K562 (cell line): Measurements from ENCODE around the gene USH1G. TPM values are rescaled to one million over a fixed set of nuclear protein-coding genes. Genes with fewer than 3 reads are reported as not detected.

ENCODE experiments used
- AFF1 ChIP-seq, 2 experiments: fragments of 450-650 bp; IDR thresholded peaks; 2 replicates each; pipeline ENCODE4 v1.6.1; 2018; ENCODE audit warnings: mild to moderate bottlenecking in 2 of 2, low read depth in 1 of 2; ENCODE audit not compliant: partially characterized antibody in 2 of 2
- EHMT2 ChIP-seq: fragments of 450-650 bp; IDR thresholded peaks from 2 replicates; pipeline ENCODE4 v1.6.1; 2018; ENCODE audit warnings: antibody characterized with exemption
- ELK3 ChIP-seq: fragments of 450-650 bp; formaldehyde crosslinking; IDR thresholded peaks from 2 replicates; pipeline ENCODE4 v1.4.0; 2020; ENCODE audit warnings: mild to moderate bottlenecking
- HEY1 ChIP-seq: fragments of 250-450 bp; sonication (Bioruptor Pico); IDR thresholded peaks from 2 replicates; pipeline ENCODE4 v1.5.0; 2020; ENCODE audit warnings: mild to moderate bottlenecking, moderate library complexity, borderline replicate concordance
- MIER1 ChIP-seq: fragments of 450-650 bp; IDR thresholded peaks from 2 replicates; pipeline ENCODE4 v1.6.1; 2016; ENCODE audit warnings: antibody characterized with exemption, mild to moderate bottlenecking, low read depth
- ZNF134 ChIP-seq: fragments of 250-450 bp; sonication (Bioruptor Pico); conservative IDR thresholded peaks from 2 replicates; pipeline ENCODE4 v1.4.0; 2020
- ZNF146 ChIP-seq: IDR thresholded peaks from one replicate; pipeline ENCODE4 v1.6.1; 2018; ENCODE audit warnings: missing compliant biosample characterization; ENCODE audit not compliant: unreplicated experiment
- ZNF217 ChIP-seq: sonication (generic); formaldehyde crosslinking; IDR thresholded peaks from 2 replicates; pipeline ENCODE4 v1.8.0; 2022; ENCODE audit warnings: mild to moderate bottlenecking, missing genetic modification reagents
- ZNF324 ChIP-seq: fragments of 250-450 bp; sonication (Bioruptor Pico); IDR thresholded peaks from 2 replicates; pipeline ENCODE4 v1.4.0; 2020; ENCODE audit warnings: mild to moderate bottlenecking
- ZNF407 ChIP-seq: fragments of 450-650 bp; IDR thresholded peaks from 2 replicates; pipeline ENCODE4 v1.6.1; 2016; ENCODE audit warnings: low read depth
- ZNF586 ChIP-seq: fragments of 450-650 bp; formaldehyde crosslinking; conservative IDR thresholded peaks from 2 replicates; pipeline ENCODE4 v1.4.0; 2020; ENCODE audit warnings: mild to moderate bottlenecking, moderate library complexity
- ZNF830 ChIP-seq: fragments of 250-450 bp; sonication (Bioruptor Pico); IDR thresholded peaks from 2 replicates; pipeline ENCODE4 v1.5.0; 2021; ENCODE audit warnings: mild to moderate bottlenecking
- polyA plus RNA-seq, 8 experiments: library from polyadenylated mRNA; depleted of rRNA in 4 of 8; stranded (reverse) in 5 of 8; unstranded in 3 of 8; fragments of >200 nt; fragmentation: Nextera tagmentation in 2 of 8; fragmentation: Illumina TruSeq in 1 of 8; extraction: Ambion mirVana in 2 of 8; extraction: Trizol in 1 of 8; gene quantifications; 2 replicates each; pipeline versions ENCODE4 v1.2.1 to v1.2.3, GENCODE V29; 2011 to 2014; ENCODE audit warnings: inconsistent platforms in 1 of 8, missing spikeins in 1 of 8
- total RNA-seq, 7 experiments: library from RNA; depleted of rRNA in 6 of 7; stranded (reverse); fragments of >200 nt in 6 of 7; fragmentation: Illumina TruSeq in 2 of 7; extraction: Trizol in 2 of 7; gene quantifications; 2 replicates each; pipeline versions ENCODE4 v1.2.1 to v1.2.3, GENCODE V29; 2011 to 2021; ENCODE audit warnings: low replicate concordance in 1 of 7
- TF ChIP-seq, protein P1 (sequence below): fragments of 250-450 bp; sonication (Bioruptor Pico); IDR thresholded peaks from 2 replicates; pipeline ENCODE4 v1.8.0; 2022; ENCODE audit warnings: moderate library complexity, mild to moderate bottlenecking, inconsistent platforms

USH1G gene
- total and polyA plus RNA-seq, 9 of the 15 experiments (the other 6 are each of a cell fraction or from before 2014, with no cell fraction given) = 0.22 to 1.00 (median 0.64) TPM; not detected in 2

DNA sequence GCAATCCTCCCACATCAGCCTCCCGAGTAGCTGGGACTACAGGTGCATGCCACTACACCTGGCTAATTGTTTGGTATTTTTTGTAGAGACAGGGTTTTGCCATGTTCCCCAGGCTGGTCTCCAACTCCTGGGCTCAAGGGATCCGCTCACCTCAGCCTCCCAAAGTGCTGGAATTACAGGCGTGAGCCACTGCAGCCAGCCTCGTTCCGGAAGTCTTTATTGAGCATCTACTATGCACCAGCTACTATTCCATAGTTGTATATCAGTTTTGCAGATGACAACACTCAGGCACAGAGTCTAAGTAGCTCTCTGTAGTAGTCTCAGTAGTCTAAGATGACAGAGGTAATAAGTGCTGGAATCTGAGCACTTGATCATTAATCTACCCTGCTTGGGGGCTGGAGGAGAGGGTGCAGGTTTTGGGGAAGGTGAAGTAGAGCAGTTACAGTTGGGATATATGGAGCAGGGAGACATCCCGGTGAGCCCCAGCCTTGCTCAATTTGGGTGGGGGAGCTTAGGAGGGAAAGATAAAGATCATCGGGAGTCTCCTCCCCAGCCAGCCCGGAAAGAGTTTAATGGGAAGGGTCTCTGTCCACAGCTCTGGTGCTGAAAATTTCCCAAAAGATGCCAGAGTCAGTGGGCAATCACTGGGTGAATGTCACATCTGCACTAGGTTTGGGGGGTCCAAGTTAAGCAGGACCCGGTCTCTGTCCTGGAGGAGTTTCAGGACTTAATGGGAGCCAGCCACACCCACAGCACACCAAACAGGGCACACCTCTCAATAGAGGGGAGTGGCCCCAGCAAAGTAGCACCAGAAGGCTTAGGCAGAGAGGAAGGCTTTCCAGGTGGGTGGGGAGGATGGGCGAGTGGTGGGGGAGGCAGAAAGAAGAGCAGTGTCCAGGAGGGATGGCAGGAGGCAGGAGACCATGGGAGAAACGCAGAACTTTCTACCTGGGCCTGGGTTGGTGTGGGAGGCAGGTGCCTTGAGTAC, 14.3 kb upstream of the USH1G start (continued):
- TF ChIP-seq AFF1 (IDR thresholded peaks at IDR 0.05; ENCODE audit: low read depth in 1 of 2, partially characterized antibody in 2 of 2) (peak in 1 of 2 experiments; percentile 33), ZNF146 (CRISPR knock-in tag) (no peak), EHMT2 (peak; percentile 93), ZNF217 (CRISPR knock-in tag) (no peak), ZNF586 (no peak), ZNF324 (no peak), ZNF134 (CRISPR knock-in tag) (no peak), HEY1 (CRISPR knock-in tag) (no peak), MIER1 (peak; percentile 87), ZNF407 (no peak), ZNF830 (CRISPR knock-in tag) (no peak), ELK3 (CRISPR knock-in tag) (no peak)
- TF ChIP-seq, protein P1, sequence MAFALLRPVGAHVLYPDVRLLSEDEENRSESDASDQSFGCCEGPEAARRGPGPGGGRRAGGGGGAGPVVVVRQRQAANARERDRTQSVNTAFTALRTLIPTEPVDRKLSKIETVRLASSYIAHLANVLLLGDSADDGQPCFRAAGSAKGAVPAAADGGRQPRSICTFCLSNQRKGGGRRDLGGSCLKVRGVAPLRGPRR (CRISPR knock-in tag) = no peak
